Adrenal gland (tissue), 12 donors: ENCODE measurements around the gene VEPH1. TPM values are rescaled to one million over a fixed set of nuclear protein-coding genes. Genes with fewer than 3 reads are reported as not detected.

ENCODE experiments used
- DNase-seq, 7 donors: peaks; one replicate each; pipeline ENCODE4 v3.0.0-alpha.2; 2019 to 2020
- H3K27ac ChIP-seq, 5 donors: fragments of 200-600 bp; sonication (generic) in 4 of 5; 1 replicate in 3 of 5; 2 replicates in 2 of 5; pipeline versions ENCODE4 v1.5.1 to v1.8.0; 2016 to 2020; ENCODE audit warnings: mild to moderate bottlenecking in 1 of 5
- H3K27me3 ChIP-seq: fragments of 200-600 bp; 2 replicates; pipeline ENCODE4 v1.8.0; 2021
- H3K36me3 ChIP-seq, 2 donors: fragments of 200-600 bp; replicated peaks in 1 of 2; 1 replicate in 1 of 2; 2 replicates in 1 of 2; pipeline versions ENCODE4 v1.5.1 to v1.8.0; 2018 to 2022
- H3K4me1 ChIP-seq, 2 donors: fragments of 200-600 bp; replicated peaks in 1 of 2; 1 replicate in 1 of 2; 2 replicates in 1 of 2; pipeline versions ENCODE4 v1.5.1 to v1.8.0; 2018 to 2021
- H3K4me3 ChIP-seq, 4 donors: fragments of 200-600 bp; sonication (generic) in 3 of 4; one replicate each; pipeline ENCODE4 v1.5.1; 2016 to 2018
- H3K9me3 ChIP-seq, 3 donors: fragments of 200-600 bp; sonication (generic) in 1 of 3; replicated peaks in 1 of 3; 1 replicate in 2 of 3; 2 replicates in 1 of 3; pipeline versions ENCODE4 v1.5.1 to v1.8.0; 2016 to 2021
- POLR2A ChIP-seq, 2 donors: fragments of 450-650 bp; IDR thresholded peaks; one replicate each; pipeline ENCODE4 v1.6.1; 2017; ENCODE audit warnings: antibody characterized with exemption in 2 of 2, mild to moderate bottlenecking in 2 of 2, moderate library complexity in 1 of 2
- WGBS, 4 donors: extraction: QIAGEN DNeasy Blood & Tissue Kit in 2 of 4; methylation state at CpG; one replicate each; pipeline versions ENCODE4 v1.1.5 to v1.1.7; 2013 to 2017; 5-methylcytosine and 5-hydroxymethylcytosine counted together
- intact Hi-C, 2 donors: fragments of 100-400 bp; cut with DNase I; formaldehyde crosslinking; loops; one replicate each; pipeline versions ENCODE4 v1.14.1 to v1.15.0; 2022 to 2023
- polyA plus RNA-seq, 3 donors: library from polyadenylated mRNA; stranded (reverse); fragments of 200-250 nt in 2 of 3; fragments of 350-450 nt in 1 of 3; fragmentation: Illumina TruSeq in 1 of 3; extraction: RNeasy Lipid Tissue Mini Kit (QIAGEN cat#74804) in 1 of 3; gene quantifications; one replicate each; pipeline ENCODE4 v1.2.3, GENCODE V29; 2013 to 2014
- total RNA-seq, 9 donors: library from RNA; depleted of rRNA in 4 of 9; stranded (reverse); fragments of >200 nt in 4 of 9; fragments of 120-200 nt in 1 of 9; fragmentation: NEBNext Ultra II Directional in 1 of 9; extraction: Animal tissue kit (Norgen Biotek cat#: 25700) in 1 of 9; gene quantifications; one replicate each; pipeline versions ENCODE4 v1.1.0 to v1.2.4, GENCODE V29; 2013 to 2023
- TF ChIP-seq, protein P1 (sequence below), 6 experiments: fragments of 450-650 bp in 4 of 6; fragments of 200-600 bp in 2 of 6; sonication (generic) in 1 of 6; IDR thresholded peaks; 1 replicate in 5 of 6; 2 replicates in 1 of 6; pipeline versions ENCODE4 v1.5.1 to v1.8.0; 2016 to 2021; ENCODE audit warnings: antibody characterized with exemption in 6 of 6, mild to moderate bottlenecking in 2 of 6, moderate library complexity in 1 of 6
- donor health status: healthy with polysubstance abuse.
- donor health status: Bipolar disorder and iron deficiency.
- donor health status: DM: yes; HTN: yes; CAD: no.
- donor health status: DM: no; HTN: no; CAD: no.
- donor health status: DM: no; HTN: no; CAD: no.
- donor health status: DM: yes; HTN: yes; CAD: no.

Gene VEPH1
- total and polyA plus RNA-seq, 12 donors, result 16.0 to 124 (median 55.2) TPM

DNA sequence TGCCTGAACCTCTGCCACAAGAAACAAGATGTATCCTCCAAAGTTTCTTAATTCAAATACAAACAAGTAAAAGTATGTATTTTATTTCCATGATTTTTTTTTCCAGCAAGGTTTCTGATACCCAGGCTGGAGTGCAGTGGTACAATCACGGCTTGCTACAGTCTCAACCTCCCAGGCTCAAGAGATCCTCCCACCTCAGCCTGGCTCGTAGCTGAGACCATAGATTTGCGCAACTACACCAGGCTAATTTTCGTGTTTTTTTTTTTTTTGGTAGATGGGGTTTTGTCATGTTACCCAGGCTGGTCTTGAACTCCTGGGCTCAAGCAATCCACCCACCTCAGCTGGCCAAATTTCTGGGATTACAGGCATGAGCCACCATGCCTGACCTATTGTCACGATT is 12.2 kb upstream of the VEPH1 start:
- peaks cover 0 to 3% of the 10 kb centered on the region in 2 donors for H3K4me1 ChIP-seq
- 78 to 83% (median 82%) methylated on average over 5 of the region's 5 CpGs for WGBS, 4 donors
- no peak for DNase-seq
- H3K27ac ChIP-seq, result no peak overlapping the region
- no peaks in the 10 kb centered on the region for H3K27me3 ChIP-seq
- no peak overlapping the region for H3K4me3 ChIP-seq
- no peak for TF ChIP-seq POLR2A (IDR thresholded peaks at IDR 0.05)
- TF ChIP-seq, protein P1, sequence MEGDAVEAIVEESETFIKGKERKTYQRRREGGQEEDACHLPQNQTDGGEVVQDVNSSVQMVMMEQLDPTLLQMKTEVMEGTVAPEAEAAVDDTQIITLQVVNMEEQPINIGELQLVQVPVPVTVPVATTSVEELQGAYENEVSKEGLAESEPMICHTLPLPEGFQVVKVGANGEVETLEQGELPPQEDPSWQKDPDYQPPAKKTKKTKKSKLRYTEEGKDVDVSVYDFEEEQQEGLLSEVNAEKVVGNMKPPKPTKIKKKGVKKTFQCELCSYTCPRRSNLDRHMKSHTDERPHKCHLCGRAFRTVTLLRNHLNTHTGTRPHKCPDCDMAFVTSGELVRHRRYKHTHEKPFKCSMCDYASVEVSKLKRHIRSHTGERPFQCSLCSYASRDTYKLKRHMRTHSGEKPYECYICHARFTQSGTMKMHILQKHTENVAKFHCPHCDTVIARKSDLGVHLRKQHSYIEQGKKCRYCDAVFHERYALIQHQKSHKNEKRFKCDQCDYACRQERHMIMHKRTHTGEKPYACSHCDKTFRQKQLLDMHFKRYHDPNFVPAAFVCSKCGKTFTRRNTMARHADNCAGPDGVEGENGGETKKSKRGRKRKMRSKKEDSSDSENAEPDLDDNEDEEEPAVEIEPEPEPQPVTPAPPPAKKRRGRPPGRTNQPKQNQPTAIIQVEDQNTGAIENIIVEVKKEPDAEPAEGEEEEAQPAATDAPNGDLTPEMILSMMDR (IDR thresholded peaks at IDR 0.05), result no peak
- H3K9me3 ChIP-seq, result peaks cover 0 to 4% (median 0%) of the 10 kb centered on the region in 3 donors
- intact Hi-C loops, result no loop called here
- H3K36me3 ChIP-seq, result no peaks in the 10 kb centered on the region

DNA sequence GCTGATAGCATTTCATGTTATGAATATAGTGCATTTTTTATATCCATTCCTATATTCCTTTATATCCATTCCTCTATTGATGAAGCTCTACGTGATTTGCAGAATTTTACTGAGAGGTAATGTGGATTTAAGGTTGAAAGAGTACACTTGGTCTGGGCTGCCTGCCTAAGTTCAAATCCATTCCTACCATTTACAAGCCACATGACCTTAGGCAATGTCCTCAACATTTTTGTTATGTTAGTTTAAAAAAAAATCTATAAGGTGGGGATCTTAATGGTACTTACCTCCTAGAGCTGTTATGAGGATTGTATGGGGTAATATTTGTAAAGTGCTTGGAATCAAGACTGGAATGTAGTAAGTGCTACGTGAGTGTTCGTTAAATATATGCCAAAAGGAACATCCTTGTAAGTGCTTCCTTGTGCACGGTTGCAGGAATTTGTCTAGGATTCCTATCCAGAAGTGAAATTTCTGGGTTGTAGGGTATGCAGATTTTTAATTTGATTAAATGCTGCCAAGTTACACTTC is 11.2 kb upstream of the VEPH1 start:
- no peak overlapping the region for H3K27ac ChIP-seq
- intact Hi-C loops, result no loop called here
- DNase-seq, result no peak
- H3K4me1 ChIP-seq, result no peaks in the 10 kb centered on the region
- TF ChIP-seq, protein P1 (IDR thresholded peaks at IDR 0.05), result no peak
- TF ChIP-seq POLR2A (IDR thresholded peaks at IDR 0.05), result no peak
- H3K36me3 ChIP-seq, result no peaks in the 10 kb centered on the region
- peaks cover 0 to 4% (median 0%) of the 10 kb centered on the region in 3 donors for H3K9me3 ChIP-seq
- H3K27me3 ChIP-seq, result no peaks in the 10 kb centered on the region
- 85 to 92% (median 88%) methylated on average over 4 of the region's 4 CpGs for WGBS, 4 donors
- H3K4me3 ChIP-seq, result no peak overlapping the region

DNA sequence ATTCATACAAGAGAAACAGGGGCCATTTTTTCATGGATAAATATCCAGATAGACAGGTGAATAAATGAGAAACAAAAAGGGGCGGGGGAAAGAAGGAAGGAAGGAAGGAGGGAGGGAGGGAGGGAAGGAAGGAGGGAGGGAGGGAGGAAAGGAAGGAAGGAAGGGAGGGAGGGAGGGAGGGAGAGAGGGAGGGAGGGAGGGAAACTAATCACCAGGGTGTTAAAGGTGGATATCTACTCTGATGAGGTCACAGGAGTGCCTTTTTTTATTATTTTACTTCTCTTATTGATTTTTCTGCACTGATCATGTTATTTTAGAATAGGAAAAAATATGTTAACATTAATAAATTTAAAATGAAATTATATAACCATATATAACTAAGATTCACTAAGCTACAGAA is 10.4 kb upstream of the VEPH1 start:
- Histone ChIP-seq H3K9me3 (no peaks in the 10 kb centered on the region), H3K36me3 (no peaks in the 10 kb centered on the region), H3K4me3 (no peak overlapping the region), H3K4me1 (no peaks in the 10 kb centered on the region), H3K27ac (no peak overlapping the region), H3K27me3 (no peaks in the 10 kb centered on the region)
- WGBS, 4 donors, result 64 to 90% (median 77%) methylated on average over 1 of the region's 1 CpG
- no peak for DNase-seq
- TF ChIP-seq, protein P1 (IDR thresholded peaks at IDR 0.05), result no peak
- no peak for TF ChIP-seq POLR2A (IDR thresholded peaks at IDR 0.05)
- intact Hi-C loops, result no loop called here

DNA sequence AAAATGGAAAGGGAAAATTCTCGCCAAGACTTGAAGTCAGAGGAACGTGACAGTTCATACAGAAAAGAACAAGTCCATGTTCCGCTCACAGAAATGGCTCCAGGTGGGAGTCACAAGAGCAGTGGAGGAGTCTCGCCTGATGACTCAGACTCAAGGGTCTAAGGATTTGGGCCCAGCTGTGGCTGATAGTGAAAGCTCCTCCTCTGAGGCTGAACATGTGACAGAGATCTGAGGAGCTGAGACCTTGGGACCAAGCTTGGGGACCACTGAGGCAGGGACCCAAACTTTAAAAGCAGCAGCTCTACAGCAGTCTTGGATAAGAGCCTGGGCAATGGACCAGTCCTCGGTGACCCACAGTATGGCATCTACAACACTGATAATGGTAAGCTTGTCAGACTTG is 9.3 kb upstream of the VEPH1 start:
- H3K4me1 ChIP-seq, result no peaks in the 10 kb centered on the region
- DNase-seq, result no peak
- no peaks in the 10 kb centered on the region for H3K27me3 ChIP-seq
- H3K36me3 ChIP-seq, result no peaks in the 10 kb centered on the region
- TF ChIP-seq POLR2A (IDR thresholded peaks at IDR 0.05), result no peak
- TF ChIP-seq, protein P1 (IDR thresholded peaks at IDR 0.05), result no peak
- no peak overlapping the region for H3K27ac ChIP-seq
- no peaks in the 10 kb centered on the region for H3K9me3 ChIP-seq
- H3K4me3 ChIP-seq, result no peak overlapping the region
- intact Hi-C loops, result no loop called here
- WGBS, 4 donors, result 84 to 94% (median 90%) methylated on average over 5 of the region's 5 CpGs
